DMS53 treated with DMSO at 0.1 percent for 48 hours (cell line): ENCODE results near the gene MSH6.

ENCODE experiments used
- DNase-seq: peaks from one replicate; lab custom pipeline; 2025; ENCODE audit not compliant: unreplicated experiment; lab: John Stamatoyannopoulos, UW

MSH6 gene

GRCh38 chr2:47783486-47784351, 774 bp downstream of the MSH6 start:
- DNase-seq: peak; percentile 62

GRCh38 chr2:47784352-47784851, 1.5 kb downstream of the MSH6 start:
- no peak for DNase-seq

GRCh38 chr2:47785986-47786385, 3.0 kb downstream of the MSH6 start:
- no peak for DNase-seq

GRCh38 chr2:47796090-47796697, 13.2 kb downstream of the MSH6 start:
- DNase-seq: no peak

GRCh38 chr2:47798631-47799030, 15.7 kb downstream of the MSH6 start:
- DNase-seq: no peak

- DNase-seq: no peak
Observed at GRCh38 chr2:47799031-47799609, 16.2 kb downstream of the MSH6 start.

- no peak for DNase-seq
Observed at GRCh38 chr2:47801118-47801517, 18.2 kb downstream of the MSH6 start.

GRCh38 chr2:47803363-47803762, 20.4 kb downstream of the MSH6 start:
- DNase-seq: no peak

GRCh38 chr2:47803770-47804169, 20.8 kb downstream of the MSH6 start:
- no peak for DNase-seq

GRCh38 chr2:47805850-47806249, 22.9 kb downstream of the MSH6 start:
- no peak for DNase-seq

- DNase-seq: no peak
Observed at GRCh38 chr2:47808614-47809013, 25.7 kb downstream of the MSH6 start.

- DNase-seq: no peak
Observed at GRCh38 chr2:47809903-47810302, 27.0 kb downstream of the MSH6 start.

- no peak for DNase-seq
Observed at GRCh38 chr2:47810850-47811249, 27.9 kb downstream of the MSH6 start.

- no peak for DNase-seq
Observed at GRCh38 chr2:47811668-47812067, 28.7 kb downstream of the MSH6 start.

GRCh38 chr2:47815764-47816163, 32.8 kb downstream of the MSH6 start:
- no peak for DNase-seq

GRCh38 chr2:47818777-47819176, 35.8 kb downstream of the MSH6 start:
- DNase-seq: no peak

- DNase-seq: no peak
Observed at GRCh38 chr2:47819834-47820233, 36.9 kb downstream of the MSH6 start.

- no peak for DNase-seq
Observed at GRCh38 chr2:47822518-47822917, 39.6 kb downstream of the MSH6 start.

GRCh38 chr2:47833516-47833968, 50.6 kb downstream of the MSH6 start:
- DNase-seq: no peak

- no peak for DNase-seq
Observed at GRCh38 chr2:47838249-47838648, 55.3 kb downstream of the MSH6 start.

GRCh38 chr2:47838686-47839085, 55.7 kb downstream of the MSH6 start:
- DNase-seq: no peak

GRCh38 chr2:47842846-47843245, 59.9 kb downstream of the MSH6 start:
- no peak for DNase-seq
